Stimulated activated CD8-positive, alpha-beta memory T cell treated with anti-CD3 and anti-CD28 coated beads, Interleukin-4, amount 100 ng/mL, for 48 hours (primary cell): Measurements from ENCODE around the gene PI4KA.
A peak's percentile ranks its signal among the peaks of the same experiment; 100 is the strongest.
"Not testable (repeated sequence)": the region's sequence is repeated elsewhere in the genome, so short reads cannot be mapped to it uniquely, and the experiment has no call there.

Experiments used
- DNase-seq: peaks from one replicate; pipeline ENCODE4 v3.0.0-alpha.2; 2020

PI4KA gene

GRCh38 chr22:20746431-20747189 lies 112.0 kb downstream of the PI4KA start:
- no peak for DNase-seq

DNA sequence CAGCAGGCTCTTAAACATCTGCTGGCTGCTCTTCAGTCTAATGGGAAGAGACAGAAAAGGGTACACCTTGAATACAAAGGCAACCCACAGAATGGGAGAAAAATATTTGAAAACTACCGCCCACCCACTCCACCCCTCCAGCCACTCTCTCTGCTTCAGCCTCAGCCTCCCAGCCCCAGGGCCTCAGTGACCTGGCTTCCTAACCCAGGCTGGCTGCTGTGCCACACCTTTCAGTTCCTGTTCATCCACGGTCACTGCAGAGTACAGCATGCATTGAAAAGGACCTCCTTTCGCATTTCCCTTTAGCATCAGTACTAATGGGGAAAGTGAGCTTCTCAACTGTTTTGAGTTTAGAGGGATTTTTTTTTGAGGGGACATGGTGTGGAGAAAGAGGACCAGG lies 113.5 kb downstream of the PI4KA start:
- DNase-seq: no peak

- DNase-seq: no peak
These were observed 114.2 kb downstream of the PI4KA start for GRCh38 chr22:20744456-20744855.

DNA sequence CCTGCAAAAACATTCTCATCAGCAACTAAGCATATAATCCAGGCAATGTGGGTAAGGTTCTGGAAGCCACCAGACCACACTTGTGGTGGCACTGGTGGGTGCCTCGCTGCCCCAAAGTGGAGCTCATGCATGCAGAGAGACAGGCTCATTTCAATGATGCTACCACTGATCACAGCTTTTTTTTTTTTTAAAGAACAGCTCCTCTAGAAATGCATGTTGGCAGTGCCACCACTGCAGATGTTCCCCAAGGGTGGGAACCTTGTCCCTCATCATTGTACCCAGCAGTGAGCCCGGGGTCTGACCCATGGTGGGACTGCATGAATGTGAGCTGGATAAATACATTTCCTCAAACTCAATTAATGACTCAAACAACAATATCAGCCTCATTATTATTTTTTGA lies 115.8 kb downstream of the PI4KA start:
- no peak for DNase-seq

DNA sequence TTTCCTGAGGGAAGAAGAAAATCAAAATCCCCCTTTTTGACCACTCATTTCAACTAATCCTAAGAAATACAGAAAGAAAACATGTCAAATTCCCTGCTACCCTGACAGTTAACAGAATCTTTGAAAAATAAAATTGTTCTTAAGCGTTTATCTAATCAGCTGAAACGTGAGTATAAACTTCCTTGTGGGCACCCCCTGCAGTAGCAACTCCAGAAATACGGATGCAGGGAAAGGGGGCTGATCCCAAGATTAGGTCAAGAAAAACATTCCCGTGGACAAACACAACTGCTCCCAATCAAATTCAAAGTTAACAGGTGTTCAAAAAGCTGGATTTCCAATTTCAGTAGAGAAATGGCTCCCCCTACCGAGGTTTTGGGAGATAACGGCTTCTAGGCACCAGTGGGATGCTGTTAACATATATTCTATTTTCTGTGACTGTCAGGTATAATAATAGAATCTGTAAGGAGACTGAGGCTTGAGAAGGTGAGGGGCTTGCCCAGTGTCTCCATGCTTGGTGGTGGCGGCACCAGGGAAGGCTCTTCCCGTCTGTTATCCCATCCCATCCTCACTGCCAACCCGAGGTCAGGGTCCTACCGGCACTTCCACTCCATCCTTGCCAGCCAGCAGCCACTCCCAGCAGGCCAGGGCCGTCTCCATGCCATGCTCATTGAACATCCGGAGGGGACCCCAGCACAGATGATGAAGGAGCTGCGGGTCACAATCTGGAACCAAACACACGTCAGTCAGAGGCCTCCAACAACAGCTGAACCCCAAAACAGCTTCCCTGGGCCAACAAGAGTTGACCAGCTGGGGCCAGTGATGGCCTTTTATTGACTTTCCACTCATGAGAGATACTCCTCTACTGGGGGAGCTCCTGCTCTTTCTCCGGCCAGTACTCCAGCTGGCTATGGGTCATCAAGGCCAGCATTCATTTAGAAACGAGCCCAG lies 116.7 kb downstream of the PI4KA start:
- peak; percentile 60 for DNase-seq

GRCh38 chr22:20741008-20741633 lies 117.5 kb downstream of the PI4KA start:
- DNase-seq: no peak

DNA sequence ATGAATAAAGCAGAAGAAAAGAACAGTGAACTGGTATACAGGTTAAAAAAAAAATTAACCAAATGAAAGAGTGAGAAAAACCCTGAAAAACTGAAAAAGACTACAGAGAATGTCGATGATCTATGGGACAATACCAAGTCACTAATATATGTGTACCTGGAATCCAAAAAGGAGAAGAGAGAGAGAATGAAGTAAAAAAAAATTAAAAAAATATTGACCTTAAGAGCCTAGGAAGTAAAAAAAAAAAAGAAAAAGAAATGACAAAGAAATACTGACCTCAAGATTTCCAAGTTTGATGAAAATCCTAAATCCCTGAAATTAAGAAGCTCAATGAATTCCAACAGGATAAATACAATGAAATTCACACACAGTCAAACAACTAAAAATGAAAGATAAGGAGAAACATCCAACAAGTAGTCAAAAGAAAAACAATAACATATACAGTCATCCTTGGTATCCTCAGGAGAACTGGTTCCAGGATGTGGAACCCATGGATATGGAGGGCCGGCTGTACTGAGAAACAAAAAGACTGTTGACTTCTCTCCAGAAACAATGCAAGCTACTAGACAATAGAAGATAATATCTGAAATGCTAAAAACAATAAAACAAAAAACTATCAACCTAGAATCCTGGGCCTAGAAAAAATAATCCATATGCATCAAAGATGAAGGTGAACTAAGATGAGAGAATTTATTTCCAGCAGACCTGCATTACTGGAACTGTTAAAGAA lies 118.2 kb downstream of the PI4KA start:
- DNase-seq: no peak

DNA sequence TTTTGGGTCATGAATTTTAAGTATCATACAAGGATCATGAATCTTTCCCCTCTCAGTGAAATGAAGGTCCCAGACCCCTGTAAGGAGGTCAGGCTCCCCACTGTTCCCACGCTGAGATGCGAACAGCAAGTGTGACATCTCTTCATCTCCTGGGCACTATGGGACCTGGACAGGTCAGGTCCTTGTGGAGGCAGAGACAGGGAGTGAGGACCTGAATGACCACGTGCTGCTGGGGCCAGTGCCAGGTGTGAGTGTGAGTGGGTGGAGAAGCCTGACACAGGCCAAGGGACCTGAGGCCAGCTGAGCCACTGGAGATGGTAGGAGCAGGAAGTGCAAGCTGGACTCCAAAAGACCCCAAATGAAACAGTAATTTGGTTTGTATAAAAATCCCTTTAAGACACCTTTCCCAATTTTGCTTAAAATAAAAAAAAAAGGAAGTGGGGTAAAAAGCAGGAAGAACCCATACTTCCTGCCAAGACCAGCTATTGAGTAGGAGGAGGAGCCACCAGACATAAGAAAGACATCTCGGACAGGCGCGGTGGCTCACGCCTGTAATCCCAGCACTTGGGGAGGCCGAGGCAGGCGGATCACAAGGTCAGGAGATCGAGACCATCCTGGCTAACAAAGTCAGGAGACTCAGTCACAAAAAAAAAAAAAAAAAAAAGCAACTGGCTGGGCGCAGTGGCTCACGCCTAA lies 120.1 kb downstream of the PI4KA start:
- no peak for DNase-seq

DNA sequence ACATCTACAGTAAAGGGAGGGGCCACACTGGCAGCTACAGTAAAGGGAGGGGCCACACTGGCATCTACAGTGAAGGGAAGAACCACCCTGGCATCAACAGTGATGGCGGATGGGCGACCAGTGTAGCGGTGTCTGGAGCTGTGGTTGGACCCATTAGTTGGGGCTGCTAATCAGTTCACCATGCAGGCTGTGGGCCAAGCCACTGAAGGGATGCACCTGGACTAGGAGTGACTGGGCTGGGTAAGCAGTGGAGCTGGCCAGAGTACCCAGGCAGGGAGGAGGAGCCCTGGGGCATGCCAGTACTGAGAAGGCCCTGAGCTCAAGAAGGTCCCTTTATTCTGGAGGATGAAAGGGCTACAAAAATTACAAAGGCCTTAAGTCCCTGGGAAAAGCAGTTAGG lies 121.7 kb downstream of the PI4KA start:
- not testable (repeated sequence) for DNase-seq

DNA sequence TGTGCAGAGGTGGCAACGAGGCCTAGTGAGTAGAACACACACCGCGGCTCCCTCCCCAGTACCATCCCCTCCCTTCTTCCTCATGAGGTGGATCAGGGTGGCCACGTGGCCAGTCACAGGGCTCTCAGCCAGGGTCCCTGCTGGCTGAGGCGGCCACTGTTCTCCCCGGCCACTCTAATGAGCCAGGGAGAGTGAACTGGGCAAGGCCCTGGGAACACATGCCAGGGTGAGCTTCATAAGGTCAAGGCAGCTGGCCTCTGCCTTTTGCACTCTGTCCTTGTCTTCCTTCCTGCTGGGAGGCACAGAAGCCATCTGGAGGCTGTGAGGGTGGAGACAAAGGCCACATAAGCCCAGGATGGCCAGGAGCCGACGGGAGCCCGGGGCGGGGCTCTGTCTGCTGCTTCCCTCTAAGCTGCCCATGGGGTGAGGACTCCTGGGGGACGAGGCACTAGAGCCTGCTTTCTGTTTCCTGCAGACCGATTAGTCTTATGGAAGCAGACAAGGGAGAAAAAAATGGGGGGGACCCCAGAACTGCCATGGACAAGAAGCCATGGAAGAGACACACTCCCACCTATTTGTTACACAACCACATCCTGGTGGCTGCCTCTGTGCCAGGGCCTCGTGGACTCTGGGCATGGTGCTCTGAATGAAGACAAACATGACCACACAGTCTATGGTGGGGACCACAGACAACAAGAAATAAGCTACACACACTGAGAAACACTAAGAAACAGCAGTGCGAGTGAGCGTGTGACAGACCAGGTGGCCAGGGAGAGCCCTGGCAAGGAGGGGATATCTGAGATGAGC lies 123.1 kb downstream of the PI4KA start:
- DNase-seq: not testable (repeated sequence)

DNA sequence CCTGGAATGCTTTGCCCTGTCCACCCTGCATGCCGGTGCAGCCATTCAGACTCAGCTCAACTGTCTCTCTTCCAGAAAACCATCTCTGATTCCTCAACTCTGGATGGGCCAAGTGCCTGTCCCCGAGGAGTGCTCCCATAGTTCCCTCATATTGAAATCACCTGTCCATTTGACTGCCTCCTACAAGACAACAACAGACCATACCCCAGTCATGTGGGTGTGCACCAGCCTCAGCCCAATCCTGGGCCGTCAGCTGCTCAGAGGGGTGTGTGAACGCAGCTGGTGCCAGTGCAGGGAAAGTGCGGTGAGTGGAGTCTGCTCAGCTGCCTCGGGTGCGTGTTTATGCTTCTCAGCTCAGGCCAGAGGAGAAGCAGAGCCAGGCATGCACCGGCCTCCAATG lies 126.2 kb downstream of the PI4KA start:
- not testable (repeated sequence) for DNase-seq

- no peak for DNase-seq
These were observed 129.4 kb downstream of the PI4KA start for GRCh38 chr22:20729194-20729593.

- DNase-seq: no peak
These were observed 130.0 kb downstream of the PI4KA start for GRCh38 chr22:20728523-20729190.

GRCh38 chr22:20727118-20728015 lies 131.2 kb downstream of the PI4KA start:
- DNase-seq: no peak

DNA sequence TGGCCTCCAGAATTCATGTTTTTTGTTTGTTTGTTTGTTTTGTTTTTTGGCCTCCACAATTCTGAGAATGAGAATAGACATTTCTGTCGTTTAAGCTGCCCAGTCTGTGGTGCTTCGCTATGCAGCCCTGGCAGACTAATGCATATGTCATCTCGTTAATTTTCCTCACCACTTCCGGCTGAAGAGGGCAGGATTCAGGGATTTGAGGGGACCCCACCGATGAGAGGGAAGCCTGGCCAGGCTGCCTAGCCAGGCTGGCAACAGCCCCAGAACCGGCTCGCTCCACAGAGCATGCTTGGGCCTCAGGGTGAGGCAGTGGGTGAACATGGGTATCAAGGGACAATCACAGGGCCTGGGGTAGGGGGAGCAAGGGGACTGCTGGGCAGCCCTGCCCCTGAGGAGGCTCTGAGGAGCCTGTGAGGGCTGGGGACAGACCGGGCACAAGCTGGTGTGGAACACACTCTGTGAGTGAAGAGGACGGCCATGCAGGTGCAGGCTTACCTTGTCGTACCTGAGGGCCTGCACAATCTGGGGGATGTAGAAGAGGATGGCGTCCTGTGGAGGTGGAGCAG lies 132.5 kb downstream of the PI4KA start:
- DNase-seq: no peak

DNA sequence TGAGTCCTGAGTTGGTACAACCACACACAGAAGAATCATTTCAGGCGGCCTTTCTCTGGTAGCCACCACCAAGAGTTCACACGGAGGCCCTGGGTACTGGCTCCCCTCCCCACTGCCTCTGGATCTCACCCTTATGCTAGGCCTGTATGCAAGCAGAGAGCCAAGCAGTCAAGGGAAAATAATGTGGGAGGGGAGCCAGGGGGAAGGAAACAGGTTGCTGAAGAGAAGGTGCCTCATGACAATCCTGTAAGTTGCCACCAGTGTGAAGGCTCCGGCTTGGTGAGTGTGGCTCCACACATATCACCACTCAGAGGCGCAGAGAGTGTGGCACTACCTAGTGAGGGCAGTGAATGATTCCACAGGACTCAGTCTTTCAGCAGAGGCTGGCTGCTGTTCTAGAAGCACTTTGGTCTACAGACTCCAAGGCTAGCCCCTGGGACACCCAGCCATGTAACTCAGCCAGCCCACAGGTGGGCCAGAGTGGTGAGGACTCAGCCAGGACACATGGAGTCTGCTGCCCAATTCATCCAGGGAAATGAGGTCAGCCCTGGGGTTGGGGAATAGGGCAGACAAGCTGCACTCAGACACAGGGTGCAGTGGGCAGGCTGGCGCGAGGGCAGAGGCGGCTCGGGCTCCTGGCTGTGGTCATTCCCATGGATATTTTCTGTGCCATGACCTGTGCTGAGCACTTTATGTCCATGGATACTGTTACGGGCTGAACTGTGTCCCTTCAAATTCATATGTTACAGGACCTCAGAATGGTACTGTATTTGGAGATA lies 133.7 kb downstream of the PI4KA start:
- DNase-seq: no peak

DNA sequence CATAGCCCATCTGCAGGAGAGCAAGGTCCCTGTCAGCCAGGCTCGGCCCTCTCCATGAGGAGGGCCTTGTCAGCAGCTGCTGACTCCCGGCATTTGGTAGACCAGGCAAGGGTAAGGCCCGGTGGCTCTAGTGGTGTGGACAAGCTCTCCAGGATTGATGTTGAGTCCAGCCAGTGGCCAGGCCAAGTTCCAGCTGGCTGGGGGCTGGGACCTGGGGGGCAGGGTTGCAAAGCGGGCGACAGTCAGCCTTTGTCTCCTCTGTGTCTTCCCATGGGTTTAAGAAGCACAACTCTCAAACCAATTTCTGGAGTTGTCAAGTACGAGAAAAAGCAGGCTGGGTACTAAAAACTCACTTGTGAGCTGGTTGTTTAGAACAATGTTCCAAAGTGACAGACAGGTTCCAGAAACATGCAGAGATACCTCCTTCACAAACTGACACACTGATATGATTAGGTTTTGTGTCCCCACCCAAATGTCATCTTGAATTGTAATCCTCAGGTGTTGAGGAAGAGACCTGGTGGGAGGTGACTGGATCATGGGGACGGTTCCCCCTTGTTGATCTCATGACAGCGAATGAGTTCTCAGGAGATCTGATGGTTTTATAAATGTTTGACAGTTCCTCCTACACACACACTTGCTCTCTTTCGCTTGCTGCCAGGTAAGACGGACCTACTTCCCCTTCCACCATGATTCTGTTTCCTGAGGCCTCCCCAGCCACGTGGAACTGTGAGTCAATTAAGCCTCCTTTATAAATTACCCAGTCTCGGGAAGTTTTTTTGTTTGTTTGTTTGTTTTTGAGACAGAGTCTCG lies 137.0 kb downstream of the PI4KA start:
- no peak for DNase-seq
